BJ (cell line): ENCODE measurements around the gene TTC12. TPM values are rescaled to one million over a fixed set of nuclear protein-coding genes. Genes with fewer than 3 reads are reported as not detected.

Experiments
- CTCF ChIA-PET: fragments of 350-600 bp; formaldehyde crosslinking; extraction: SDS; loops from one replicate; lab custom pipeline; 2021; ENCODE audit warnings: antibody characterized with exemption, inconsistent platforms; lab: Yijun Ruan, JAX
- POLR2A ChIA-PET: fragments of 300-600 bp; sonication (Branson Sonifier 250); formaldehyde crosslinking; extraction: SDS; loops from one replicate; lab custom pipeline; 2021; ENCODE audit warnings: antibody characterized with exemption; lab: Charles Lee
- DNase-seq: peaks from one replicate; pipeline ENCODE4 v3.0.0-alpha.2; 2011; ENCODE audit warnings: low read depth
- H3K27me3 ChIP-seq: 2 replicates; pipeline ENCODE4 v1.6.0; 2011; ENCODE audit warnings: low read length; ENCODE audit not compliant: control insufficient read depth, insufficient read depth
- H3K36me3 ChIP-seq: 2 replicates; pipeline ENCODE4 v1.5.1; 2011; ENCODE audit warnings: low read length; ENCODE audit not compliant: control insufficient read depth, insufficient read depth
- H3K4me3 ChIP-seq: 2 replicates; pipeline ENCODE4 v1.5.1; 2011; ENCODE audit warnings: low read depth, mild to moderate bottlenecking, control low read depth, low read length
- CTCF ChIP-seq: IDR thresholded peaks from 2 replicates; pipeline ENCODE4 v1.5.1; 2011; ENCODE audit warnings: low read depth, mild to moderate bottlenecking, control low read depth, inconsistent platforms, low read length, moderate library complexity; ENCODE audit not compliant: insufficient read depth
- polyA plus RNA-seq: library from polyadenylated mRNA; depleted of rRNA; stranded (reverse); fragments of >200 nt; gene quantifications from 2 replicates; pipeline ENCODE4 v1.2.3, GENCODE V29; 2011

TTC12 gene
- polyA plus RNA-seq, 1 experiment, result 14.0 TPM

- H3K4me3 ChIP-seq, result no peak overlapping the region
- TF ChIP-seq CTCF, result no peak
- no peak for DNase-seq
- no peaks in the 10 kb centered on the region for H3K27me3 ChIP-seq
- H3K36me3 ChIP-seq, result peaks cover 1% of the 10 kb centered on the region; the same call in 1 of the 2 replicates
- CTCF ChIA-PET, result interaction anchor here (1.0 kb wide), 1 partner anchor 9 kb away, joined by 4 read pairs; no protein-coding TSS in a partner anchor
- POLR2A ChIA-PET, result no interaction called here
These were observed 37.1 kb downstream of the TTC12 start for GRCh38 chr11:113351480-113351879.

GRCh38 chr11:113356203-113356602 is 41.8 kb downstream of the TTC12 start:
- Histone ChIP-seq H3K4me3 (no peak overlapping the region), H3K36me3 (peaks cover 8% of the 10 kb centered on the region; the same call in 1 of the 2 replicates), H3K27me3 (no peaks in the 10 kb centered on the region)
- ChIA-PET POLR2A (no interaction called here), CTCF (interaction anchor here (1.3 kb wide), 1 partner anchor 9 kb away, joined by 3 read pairs; no protein-coding TSS in a partner anchor)
- DNase-seq, result no peak
- TF ChIP-seq CTCF, result no peak

GRCh38 chr11:113363406-113363805 is 49.0 kb downstream of the TTC12 start:
- H3K36me3 ChIP-seq, result peaks cover 12% of the 10 kb centered on the region
- ChIA-PET POLR2A (no interaction called here), CTCF (no interaction called here)
- no peaks in the 10 kb centered on the region for H3K27me3 ChIP-seq
- no peak for DNase-seq
- TF ChIP-seq CTCF, result no peak
- H3K4me3 ChIP-seq, result no peak overlapping the region

- TF ChIP-seq CTCF, result no peak
- DNase-seq, result no peak
- peaks cover 12% of the 10 kb centered on the region for H3K36me3 ChIP-seq
- ChIA-PET POLR2A (no interaction called here), CTCF (interaction anchor here (0.6 kb wide), 1 partner anchor 509 kb away, joined by 3 read pairs; no protein-coding TSS in a partner anchor)
- H3K4me3 ChIP-seq, result no peak overlapping the region
- no peaks in the 10 kb centered on the region for H3K27me3 ChIP-seq
These were observed 49.7 kb downstream of the TTC12 start for GRCh38 chr11:113363996-113364641.

GRCh38 chr11:113365895-113366294 is 51.5 kb downstream of the TTC12 start:
- ChIA-PET CTCF (no interaction called here), POLR2A (no interaction called here)
- DNase-seq, result no peak
- Histone ChIP-seq H3K36me3 (peaks cover 7% of the 10 kb centered on the region), H3K27me3 (no peaks in the 10 kb centered on the region), H3K4me3 (no peak overlapping the region)
- no peak for TF ChIP-seq CTCF
